WTC11 (cell line): Measurements from ENCODE around the gene MET.

Experiments
- CREM ChIP-seq: sonication (generic); formaldehyde crosslinking; IDR thresholded peaks from 2 replicates; pipeline ENCODE4 v1.8.1; 2022; ENCODE audit warnings: mild to moderate bottlenecking, missing genetic modification reagents, moderate library complexity
- ESRRA ChIP-seq: sonication (generic); formaldehyde crosslinking; IDR thresholded peaks from 2 replicates; pipeline ENCODE4 v1.8.1; 2022; ENCODE audit warnings: mild to moderate bottlenecking, missing genetic modification reagents, borderline replicate concordance
- FOXK1 ChIP-seq: sonication (generic); formaldehyde crosslinking; IDR thresholded peaks from 2 replicates; pipeline ENCODE4 v1.8.0; 2022; ENCODE audit warnings: mild to moderate bottlenecking, moderate library complexity, missing genetic modification reagents
- FOXP1 ChIP-seq: sonication (generic); formaldehyde crosslinking; IDR thresholded peaks from 2 replicates; pipeline ENCODE4 v1.8.0; 2022; ENCODE audit warnings: missing genetic modification reagents, mild to moderate bottlenecking, moderate library complexity, borderline replicate concordance
- JUN ChIP-seq: sonication (generic); formaldehyde crosslinking; IDR thresholded peaks from 2 replicates; pipeline ENCODE4 v1.8.0; 2023; ENCODE audit warnings: mild to moderate bottlenecking, missing genetic modification reagents
- KAT7 ChIP-seq: sonication (generic); formaldehyde crosslinking; IDR thresholded peaks from 2 replicates; pipeline ENCODE4 v1.8.1; 2023; ENCODE audit warnings: missing genetic modification reagents, mild to moderate bottlenecking, borderline replicate concordance
- MXD4 ChIP-seq: fragments of 250-450 bp; sonication (Bioruptor Pico); IDR thresholded peaks from 2 replicates; pipeline ENCODE4 v1.8.0; 2021; ENCODE audit warnings: mild to moderate bottlenecking, moderate library complexity, borderline replicate concordance
- PRDM15 ChIP-seq: sonication (generic); formaldehyde crosslinking; IDR thresholded peaks from 2 replicates; pipeline ENCODE4 v1.8.0; 2022; ENCODE audit warnings: missing genetic modification reagents
- ZNF232 ChIP-seq: sonication (generic); formaldehyde crosslinking; IDR thresholded peaks from 2 replicates; pipeline ENCODE4 v1.8.0; 2022; ENCODE audit warnings: mild to moderate bottlenecking, missing genetic modification reagents
- ZNF263 ChIP-seq: sonication (generic); formaldehyde crosslinking; IDR thresholded peaks from 2 replicates; pipeline ENCODE4 v1.8.1; 2022; ENCODE audit warnings: low read depth, mild to moderate bottlenecking, moderate library complexity, missing genetic modification reagents
- TF ChIP-seq, protein P1 (sequence below): sonication (generic); formaldehyde crosslinking; IDR thresholded peaks from 2 replicates; pipeline ENCODE4 v1.8.1; 2022; ENCODE audit warnings: low read depth, mild to moderate bottlenecking, moderate library complexity, missing genetic modification reagents, borderline replicate concordance
- TF ChIP-seq, protein P2 (sequence below): fragments of 200-600 bp; IDR thresholded peaks from 2 replicates; pipeline ENCODE4 v1.8.0; 2022; ENCODE audit warnings: antibody characterized with exemption

DNA sequence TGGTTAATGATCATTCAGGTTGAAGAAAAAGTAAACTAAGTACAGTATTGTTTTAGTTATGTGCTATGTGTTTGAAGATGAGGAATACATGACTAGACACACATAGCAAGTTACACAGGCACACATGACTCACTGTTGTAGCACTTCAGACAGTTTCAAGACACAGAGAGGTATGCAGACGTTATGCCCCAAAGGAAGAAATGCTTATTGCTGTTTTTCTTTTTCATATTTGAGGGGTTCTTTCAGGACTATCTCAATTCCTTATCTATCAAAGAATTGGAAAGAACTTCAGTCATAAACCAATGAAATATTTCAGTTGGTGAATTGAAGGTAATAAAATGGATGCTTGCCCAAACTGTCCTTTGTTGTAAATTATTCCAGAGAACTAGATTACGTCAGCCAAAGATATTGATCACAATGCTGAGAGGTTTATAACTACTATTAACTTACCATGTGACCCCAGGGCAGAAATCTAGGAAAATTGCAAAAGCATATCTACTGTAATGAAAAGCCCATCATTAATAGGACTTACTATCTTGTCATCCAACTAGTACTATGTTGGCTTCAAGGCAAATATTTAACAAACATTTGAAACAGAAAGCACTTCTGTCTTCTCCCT is 129.2 kb downstream of the MET start:
- TF ChIP-seq, protein P1, sequence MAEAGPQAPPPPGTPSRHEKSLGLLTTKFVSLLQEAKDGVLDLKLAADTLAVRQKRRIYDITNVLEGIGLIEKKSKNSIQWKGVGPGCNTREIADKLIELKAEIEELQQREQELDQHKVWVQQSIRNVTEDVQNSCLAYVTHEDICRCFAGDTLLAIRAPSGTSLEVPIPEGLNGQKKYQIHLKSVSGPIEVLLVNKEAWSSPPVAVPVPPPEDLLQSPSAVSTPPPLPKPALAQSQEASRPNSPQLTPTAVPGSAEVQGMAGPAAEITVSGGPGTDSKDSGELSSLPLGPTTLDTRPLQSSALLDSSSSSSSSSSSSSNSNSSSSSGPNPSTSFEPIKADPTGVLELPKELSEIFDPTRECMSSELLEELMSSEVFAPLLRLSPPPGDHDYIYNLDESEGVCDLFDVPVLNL (CRISPR knock-in tag): no peak
- no peak for TF ChIP-seq ZNF263
- no peak for TF ChIP-seq PRDM15 (CRISPR knock-in tag)
- TF ChIP-seq FOXK1 (CRISPR knock-in tag): no peak
- TF ChIP-seq KAT7 (CRISPR knock-in tag): no peak
- no peak for TF ChIP-seq ZNF232 (CRISPR knock-in tag)
- TF ChIP-seq MXD4: no peak
- TF ChIP-seq, protein P2, sequence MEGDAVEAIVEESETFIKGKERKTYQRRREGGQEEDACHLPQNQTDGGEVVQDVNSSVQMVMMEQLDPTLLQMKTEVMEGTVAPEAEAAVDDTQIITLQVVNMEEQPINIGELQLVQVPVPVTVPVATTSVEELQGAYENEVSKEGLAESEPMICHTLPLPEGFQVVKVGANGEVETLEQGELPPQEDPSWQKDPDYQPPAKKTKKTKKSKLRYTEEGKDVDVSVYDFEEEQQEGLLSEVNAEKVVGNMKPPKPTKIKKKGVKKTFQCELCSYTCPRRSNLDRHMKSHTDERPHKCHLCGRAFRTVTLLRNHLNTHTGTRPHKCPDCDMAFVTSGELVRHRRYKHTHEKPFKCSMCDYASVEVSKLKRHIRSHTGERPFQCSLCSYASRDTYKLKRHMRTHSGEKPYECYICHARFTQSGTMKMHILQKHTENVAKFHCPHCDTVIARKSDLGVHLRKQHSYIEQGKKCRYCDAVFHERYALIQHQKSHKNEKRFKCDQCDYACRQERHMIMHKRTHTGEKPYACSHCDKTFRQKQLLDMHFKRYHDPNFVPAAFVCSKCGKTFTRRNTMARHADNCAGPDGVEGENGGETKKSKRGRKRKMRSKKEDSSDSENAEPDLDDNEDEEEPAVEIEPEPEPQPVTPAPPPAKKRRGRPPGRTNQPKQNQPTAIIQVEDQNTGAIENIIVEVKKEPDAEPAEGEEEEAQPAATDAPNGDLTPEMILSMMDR: no peak
- TF ChIP-seq JUN (CRISPR knock-in tag): no peak
- TF ChIP-seq ESRRA (CRISPR knock-in tag): no peak
- no peak for TF ChIP-seq FOXP1
- no peak for TF ChIP-seq CREM
